Upper lobe of left lung (tissue), 4 donors: ENCODE measurements around the gene STC2.

Experiments used
- CTCF ChIP-seq, 6 experiments: fragments of 450-650 bp in 4 of 6; fragments of 200-600 bp in 2 of 6; sonication (generic) in 2 of 6; IDR thresholded peaks; one replicate each; pipeline ENCODE4 v1.5.1; 2016 to 2019; ENCODE audit warnings: antibody characterized with exemption in 6 of 6
- EP300 ChIP-seq, 4 donors: sonication (generic); formaldehyde crosslinking; IDR thresholded peaks; one replicate each; pipeline ENCODE4 v1.5.1; 2017; ENCODE audit warnings: antibody characterized with exemption in 4 of 4, control low read depth in 2 of 4
- POLR2A ChIP-seq, 4 donors: fragments of 450-650 bp; IDR thresholded peaks; one replicate each; pipeline ENCODE4 v1.5.1; 2016 to 2017; ENCODE audit warnings: antibody characterized with exemption in 4 of 4, mild to moderate bottlenecking in 2 of 4
- POLR2AphosphoS5 ChIP-seq, 2 donors: sonication (generic); formaldehyde crosslinking; IDR thresholded peaks; one replicate each; pipeline ENCODE4 v1.5.1; 2017; ENCODE audit warnings: antibody characterized with exemption in 2 of 2

DNA sequence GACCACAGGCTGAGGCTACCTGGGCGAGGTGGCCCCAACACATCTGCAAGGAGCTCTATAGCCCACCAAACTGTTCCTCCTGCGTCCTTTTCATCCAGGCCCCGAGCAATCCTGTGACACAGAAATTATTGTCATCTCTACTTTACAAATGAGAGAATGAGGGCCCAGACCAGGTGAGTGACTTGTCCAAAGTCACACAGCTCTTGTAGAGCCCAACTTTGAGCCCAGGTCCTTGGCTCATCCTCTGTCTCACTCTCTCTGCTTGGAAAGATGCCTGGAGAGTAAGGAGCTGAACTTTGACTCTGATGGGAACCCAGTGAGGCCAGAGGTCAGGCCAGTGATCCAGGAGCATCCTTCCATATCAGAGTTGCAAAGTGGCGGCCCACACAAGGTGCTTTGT is 39.6 kb downstream of the STC2 start:
- TF ChIP-seq CTCF (IDR thresholded peaks at IDR 0.05) (no peak), POLR2A (IDR thresholded peaks at IDR 0.05) (no peak), EP300 (IDR thresholded peaks at IDR 0.05) (no peak), POLR2AphosphoS5 (IDR thresholded peaks at IDR 0.05) (no peak)
